KG1 (cell line): ENCODE results near the gene SCUBE2.

Source experiments
- DNase-seq: peaks from one replicate; lab custom pipeline; 2025; lab: John Stamatoyannopoulos, UW

SCUBE2 gene

DNA sequence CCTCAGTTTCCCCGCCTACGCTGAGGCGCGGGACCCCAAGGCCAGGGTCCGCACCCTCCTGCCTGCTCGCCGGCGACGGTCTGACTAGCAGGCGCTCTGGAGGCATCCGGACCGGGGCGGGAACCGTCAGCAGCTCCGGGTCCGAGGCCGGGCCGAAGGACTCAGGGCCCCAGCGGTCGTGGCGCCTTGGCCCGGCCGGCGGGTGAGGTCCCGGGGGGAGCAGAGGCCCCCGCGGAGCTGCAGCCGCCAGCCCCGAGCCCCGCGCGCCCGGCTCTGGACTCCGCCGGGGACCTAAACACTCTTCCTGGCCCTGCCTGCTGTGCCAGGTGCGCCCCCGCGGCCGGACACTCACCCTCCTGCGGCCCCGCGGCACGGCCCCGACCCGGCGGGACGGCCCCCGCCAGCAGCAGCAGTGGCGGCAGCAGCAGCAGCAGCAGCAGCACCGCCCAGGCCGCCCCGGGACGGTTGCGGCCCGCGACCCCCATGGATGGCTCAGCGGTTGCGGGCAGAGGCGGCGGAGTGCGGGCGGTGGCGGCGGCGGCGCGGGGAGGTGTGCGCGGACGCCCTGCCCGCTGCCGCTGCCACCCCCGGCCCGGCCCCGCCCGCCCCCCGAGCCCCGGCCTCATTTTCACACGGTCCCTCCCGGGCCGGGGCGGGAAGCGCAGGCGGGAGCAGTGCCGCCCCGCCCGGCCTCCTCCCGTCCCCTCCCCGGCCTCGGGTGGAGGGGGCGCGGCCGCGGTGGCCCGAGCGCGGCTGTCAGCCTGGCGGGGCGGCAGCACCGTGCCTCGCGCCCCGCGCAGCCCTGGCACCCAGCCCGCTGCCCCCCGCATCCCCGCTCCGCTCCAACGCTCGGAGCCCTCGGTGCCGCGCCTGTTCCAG, at the start of gene SCUBE2:
Gene SCUBE2 (minus strand): TSS at position 556 of the 879 bp plus-strand sequence. CDS start 71 bp downstream, at position 485.
- no peak for DNase-seq

DNA sequence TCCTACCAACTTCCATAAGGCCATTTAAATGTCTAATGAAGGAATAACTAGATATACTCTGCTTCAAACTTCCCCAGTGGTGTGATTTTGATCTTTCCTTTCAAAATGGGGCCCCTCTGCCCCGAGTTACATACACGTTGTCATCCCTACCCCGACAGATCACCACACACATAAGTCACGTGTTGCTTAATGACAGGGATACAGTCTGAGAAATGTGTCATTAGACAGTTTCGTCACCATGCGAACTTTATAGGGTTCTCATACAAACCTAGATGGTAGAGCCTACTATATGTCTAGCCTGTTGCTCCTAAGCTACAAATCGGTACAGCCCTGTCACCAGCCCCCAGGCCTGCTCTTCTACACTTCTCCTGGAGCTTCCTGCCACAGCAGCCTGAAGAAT, 49.8 kb upstream of the SCUBE2 start:
- no peak for DNase-seq

GRCh38 chr11:9139628-9140357, 48.4 kb upstream of the SCUBE2 start:
- DNase-seq: no peak

- DNase-seq: no peak
Observed at GRCh38 chr11:9138612-9139579, 47.5 kb upstream of the SCUBE2 start.

GRCh38 chr11:9138133-9138453, 46.7 kb upstream of the SCUBE2 start:
- DNase-seq: no peak

- DNase-seq: peak; percentile 59
Observed at GRCh38 chr11:9137293-9138132, 46.1 kb upstream of the SCUBE2 start.

DNA sequence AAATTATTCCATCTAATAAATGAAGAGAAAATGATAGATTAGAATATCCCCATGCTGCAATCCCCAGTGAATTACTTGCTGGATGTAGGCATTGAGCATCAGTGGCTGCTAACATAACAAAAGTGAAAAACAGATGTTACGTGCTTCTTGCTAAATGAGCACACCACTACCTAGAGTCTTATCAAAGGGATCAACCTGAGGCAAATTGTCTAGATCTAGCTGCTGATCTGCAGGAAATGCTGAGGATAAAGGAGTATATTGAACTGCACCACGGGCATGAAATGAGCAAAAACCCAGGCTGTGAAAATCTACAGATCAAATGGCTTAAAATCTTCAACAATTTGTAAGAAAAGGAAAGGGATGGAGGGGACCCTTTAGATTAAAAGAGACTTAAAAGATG, 45.3 kb upstream of the SCUBE2 start:
- DNase-seq: no peak

- no peak for DNase-seq
Observed at GRCh38 chr11:9133956-9134355, 42.6 kb upstream of the SCUBE2 start.

- DNase-seq: no peak
Observed at GRCh38 chr11:9132203-9132878, 40.9 kb upstream of the SCUBE2 start.

GRCh38 chr11:9130297-9130696, 38.9 kb upstream of the SCUBE2 start:
- no peak for DNase-seq

- DNase-seq: no peak
Observed at GRCh38 chr11:9126636-9127035, 35.2 kb upstream of the SCUBE2 start.

GRCh38 chr11:9125185-9125886, 33.9 kb upstream of the SCUBE2 start:
- DNase-seq: no peak

DNA sequence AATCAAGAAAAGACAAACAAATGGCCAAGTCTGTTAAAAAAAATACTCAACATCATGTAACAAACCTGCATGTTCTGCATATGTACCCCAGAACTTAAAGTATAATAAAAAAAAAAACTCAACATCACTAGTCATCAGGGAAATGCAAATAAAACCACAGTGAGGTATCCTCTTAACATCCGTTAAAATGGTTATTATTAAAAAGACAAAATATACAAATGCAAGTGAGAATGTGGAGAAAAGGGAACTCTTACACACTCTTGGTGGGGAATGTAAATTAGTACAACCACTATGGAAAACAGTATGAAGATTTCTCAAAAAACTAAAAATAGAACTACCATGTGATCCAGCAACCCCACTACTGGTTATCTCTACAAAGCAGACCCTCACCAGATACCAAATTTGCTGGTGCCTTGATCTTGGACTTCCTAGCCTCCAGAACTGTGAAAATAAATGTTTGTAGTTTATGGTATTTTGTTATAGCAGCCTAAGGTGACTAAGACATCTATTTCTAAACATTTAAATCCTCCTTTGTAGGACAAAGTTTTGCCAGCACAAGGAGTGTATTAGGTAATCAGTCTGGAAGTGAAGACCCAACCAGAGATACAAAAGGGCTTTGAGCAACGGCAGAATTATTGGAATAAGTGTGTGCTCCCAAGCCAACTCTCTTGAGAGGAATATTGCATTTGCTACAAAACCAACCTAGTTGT, 32.4 kb upstream of the SCUBE2 start:
- no peak for DNase-seq

GRCh38 chr11:9121469-9121796, 30.0 kb upstream of the SCUBE2 start:
- no peak for DNase-seq

DNA sequence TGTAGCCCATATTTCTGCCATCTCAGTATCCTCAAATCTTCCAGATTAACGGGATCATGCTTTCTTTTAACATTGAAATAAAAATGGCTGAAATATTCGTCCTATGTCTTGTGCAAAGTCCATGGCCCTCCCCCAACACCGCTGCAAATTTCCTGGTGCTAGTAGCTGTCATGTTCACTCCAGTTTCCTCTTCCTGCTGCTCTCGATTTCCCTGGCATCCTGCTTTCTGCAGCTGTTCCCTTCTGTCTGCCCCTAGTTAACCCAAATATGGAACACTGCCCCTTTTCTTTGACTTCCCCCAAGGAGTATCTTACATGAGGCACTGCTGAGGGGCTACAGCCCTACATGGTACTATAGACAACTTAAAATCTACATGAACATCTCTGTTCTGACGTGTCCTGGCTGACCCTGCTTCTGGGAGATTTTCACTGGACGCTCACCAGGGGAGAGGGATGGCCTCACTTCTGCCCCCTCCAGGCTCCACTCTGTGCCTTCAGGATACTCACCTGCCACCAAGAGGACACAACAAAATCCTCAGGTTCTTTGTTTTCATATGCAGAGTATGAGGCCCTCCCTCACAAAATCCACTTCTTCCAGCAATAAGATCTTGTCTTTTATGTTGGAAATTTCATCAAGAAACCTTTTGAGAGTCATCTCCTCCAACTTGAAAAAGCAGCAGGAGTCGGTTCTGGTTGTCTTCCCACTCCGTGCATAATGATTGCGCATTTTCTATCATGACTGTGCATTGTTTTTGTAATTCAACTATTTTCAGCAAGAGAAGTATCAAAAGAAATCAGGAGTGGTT, 29.5 kb upstream of the SCUBE2 start:
- no peak for DNase-seq

DNA sequence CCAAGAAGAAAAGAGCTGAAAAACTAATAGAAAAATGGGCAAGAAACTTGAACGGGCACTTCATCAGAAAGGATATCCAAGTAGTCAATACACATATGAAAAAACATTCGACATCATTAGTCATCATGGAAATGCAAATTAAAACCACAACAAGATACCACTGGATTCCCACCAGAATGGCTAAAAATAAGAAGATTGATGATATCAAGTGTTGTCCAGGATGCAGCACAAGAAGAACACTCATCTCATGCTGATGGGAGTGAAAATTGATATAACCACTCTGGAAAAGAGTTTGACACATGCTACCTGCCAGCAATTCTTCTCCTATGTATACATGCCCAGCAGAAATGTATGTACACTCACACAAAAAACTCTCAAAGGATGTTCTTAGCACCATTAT, 26.9 kb upstream of the SCUBE2 start:
- DNase-seq: no peak

DNA sequence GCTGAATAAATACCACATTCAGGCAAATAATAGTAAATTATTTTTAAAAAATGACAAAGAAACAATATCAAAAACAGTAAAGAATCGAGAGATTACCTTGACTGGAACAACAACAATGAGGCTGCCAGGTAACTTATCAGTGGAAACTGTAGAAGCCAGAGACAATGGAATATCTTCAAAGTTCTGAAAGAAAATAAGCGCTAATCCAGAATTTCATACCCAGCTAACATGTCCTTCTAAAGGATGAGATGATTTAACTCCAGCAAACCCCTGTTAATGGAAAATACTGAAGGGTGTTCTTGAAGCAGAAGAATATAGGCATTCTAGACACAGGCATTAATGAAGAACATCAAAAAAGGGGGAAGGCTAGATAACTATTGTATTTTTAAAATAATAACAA, 20.7 kb upstream of the SCUBE2 start:
- no peak for DNase-seq

- no peak for DNase-seq
Observed at GRCh38 chr11:9109858-9110731, 18.7 kb upstream of the SCUBE2 start.
